ENCODE data around the gene P2RX3.

GRCh38 chr11:57309106-57310059, 28.8 kb upstream of the P2RX3 start:
- TF ChIP-seq POLR2AphosphoS5 (IDR thresholded peaks at IDR 0.05) (no peak), CTCF (IDR thresholded peaks at IDR 0.05) (no peak), POLR2A (IDR thresholded peaks at IDR 0.05) (no peak)
